Measurements from ENCODE around the gene XYLT1.

GRCh38 chr16:17203424-17203823 is 267.3 kb downstream of the XYLT1 start:
- TF ChIP-seq CTCF (optimal IDR thresholded peaks at IDR 0.05 in 1 of 3, IDR thresholded peaks at IDR 0.05 in 1 of 3, conservative IDR thresholded peaks at IDR 0.05 in 1 of 3; ENCODE audit: extremely low read depth in 1 of 3, insufficient read depth in 2 of 3, low read length in 3 of 3) (no peak), EZH2 (IDR thresholded peaks at IDR 0.05; ENCODE audit: low read length) (no peak)
